Neural progenitor cell (in vitro differentiated cells): ENCODE data around the gene COP1. TPM values are rescaled to one million over a fixed set of nuclear protein-coding genes. Genes with fewer than 3 reads are reported as not detected.

Experiments
- DNase-seq: peaks from one replicate; pipeline ENCODE4 v3.0.0-alpha.2; 2016; ENCODE audit warnings: low spot score
- H2AFZ ChIP-seq: fragments of 200-600 bp; sonication (generic); replicated peaks from 2 replicates; pipeline ENCODE4 v1.6.1; 2016; ENCODE audit warnings: antibody characterized with exemption
- H3F3A ChIP-seq: fragments of 200-600 bp; sonication (generic); 2 replicates; pipeline ENCODE4 v1.6.1; 2016; ENCODE audit warnings: antibody characterized with exemption, low read depth
- H3K27ac ChIP-seq: fragments of 200-600 bp; sonication (generic); 2 replicates; pipeline ENCODE4 v1.5.1; 2016; ENCODE audit warnings: mild to moderate bottlenecking
- H3K27me3 ChIP-seq: fragments of 200-600 bp; sonication (generic); 2 replicates; pipeline ENCODE4 v1.6.1; 2016; ENCODE audit warnings: mild to moderate bottlenecking, moderate library complexity
- H3K36me3 ChIP-seq: fragments of 200-600 bp; sonication (generic); 2 replicates; pipeline ENCODE4 v1.5.1; 2016
- H3K4me1 ChIP-seq: fragments of 200-600 bp; sonication (generic); 2 replicates; pipeline ENCODE4 v1.6.1; 2016; ENCODE audit warnings: mixed run types
- H3K4me2 ChIP-seq: fragments of 200-600 bp; sonication (generic); 2 replicates; pipeline ENCODE4 v1.6.1; 2016
- H3K4me3 ChIP-seq: fragments of 200-600 bp; sonication (generic); 2 replicates; pipeline ENCODE4 v1.5.1; 2016
- H3K79me2 ChIP-seq: fragments of 200-600 bp; sonication (generic); 2 replicates; pipeline ENCODE4 v1.6.1; 2016; ENCODE audit warnings: low read depth
- H3K9ac ChIP-seq: fragments of 200-600 bp; sonication (generic); 2 replicates; pipeline ENCODE4 v1.6.1; 2016
- H3K9me3 ChIP-seq: fragments of 200-600 bp; sonication (generic); 2 replicates; pipeline ENCODE4 v1.5.1; 2016; ENCODE audit warnings: low read depth
- H4K20me1 ChIP-seq: fragments of 200-600 bp; sonication (generic); 2 replicates; pipeline ENCODE4 v1.6.1; 2016; ENCODE audit warnings: low read depth
- H3K27ac Mint-ChIP-seq: 3 replicates; pipeline ENCODE4 v1.8.0; 2021; ENCODE audit warnings: mixed read lengths
- H3K27me3 Mint-ChIP-seq: 2 replicates; pipeline ENCODE4 v1.8.0; 2022; ENCODE audit warnings: low read depth, mild to moderate bottlenecking, inconsistent platforms, moderate library complexity, mixed read lengths; ENCODE audit not compliant: insufficient read depth
- H3K36me3 Mint-ChIP-seq: 3 replicates; pipeline ENCODE4 v1.8.0; 2021; ENCODE audit warnings: mixed read lengths
- H3K4me1 Mint-ChIP-seq: 3 replicates; pipeline ENCODE4 v1.8.0; 2021; ENCODE audit warnings: mixed read lengths
- H3K4me3 Mint-ChIP-seq: 3 replicates; pipeline ENCODE4 v1.8.0; 2021; ENCODE audit warnings: mild to moderate bottlenecking, moderate library complexity, mixed read lengths
- H3K9me3 Mint-ChIP-seq: 3 replicates; pipeline ENCODE4 v1.8.0; 2020; ENCODE audit warnings: mixed read lengths
- EZH2 ChIP-seq: fragments of 200-600 bp; sonication (generic); IDR thresholded peaks from 2 replicates; pipeline ENCODE4 v1.6.1; 2017; ENCODE audit warnings: antibody characterized with exemption, mild to moderate bottlenecking, moderate library complexity
- EZH2phosphoT487 ChIP-seq: fragments of 200-600 bp; sonication (generic); IDR thresholded peaks from 2 replicates; pipeline ENCODE4 v1.6.1; 2017; ENCODE audit warnings: antibody characterized with exemption
- total RNA-seq: library from RNA; depleted of rRNA; stranded (reverse); fragments of >200 nt; gene quantifications from 2 replicates; pipeline ENCODE4 v1.2.3, GENCODE V29; 2015; ENCODE audit warnings: low replicate concordance
- TF ChIP-seq, protein P1 (sequence below): fragments of 200-600 bp; sonication (generic); IDR thresholded peaks from 2 replicates; pipeline ENCODE4 v1.5.1; 2017; ENCODE audit warnings: antibody characterized with exemption, mild to moderate bottlenecking

Gene COP1
- total RNA-seq, 1 donor from 2014 or later: 98.5 TPM

DNA sequence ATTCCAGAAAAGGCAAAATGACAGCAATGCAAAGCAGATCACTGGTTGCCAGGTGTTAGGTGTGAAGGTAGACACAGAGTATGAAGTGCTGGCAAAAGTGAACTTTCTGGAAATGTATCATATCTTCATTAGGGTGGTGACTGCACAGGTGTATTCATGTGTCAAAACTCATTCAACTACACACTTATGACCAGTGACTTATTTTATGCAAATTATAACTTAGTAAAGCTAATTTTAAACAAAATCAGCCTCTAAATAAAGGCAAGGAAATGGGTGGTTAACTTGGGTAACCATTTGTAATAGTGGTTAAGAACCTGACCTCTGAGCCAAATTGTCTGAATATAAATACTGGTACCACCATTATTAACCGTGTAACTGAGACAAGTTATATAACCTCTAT lies 7.4 kb downstream of the COP1 start:
- no peaks in the 10 kb centered on the region for H3K27me3 ChIP-seq
- no peaks in the 10 kb centered on the region for H3K9me3 ChIP-seq
- H3K9me3 Mint-ChIP-seq: peaks cover 39% of the 10 kb centered on the region
- TF ChIP-seq EZH2 (no peak), EZH2phosphoT487 (no peak)
- TF ChIP-seq, protein P1, sequence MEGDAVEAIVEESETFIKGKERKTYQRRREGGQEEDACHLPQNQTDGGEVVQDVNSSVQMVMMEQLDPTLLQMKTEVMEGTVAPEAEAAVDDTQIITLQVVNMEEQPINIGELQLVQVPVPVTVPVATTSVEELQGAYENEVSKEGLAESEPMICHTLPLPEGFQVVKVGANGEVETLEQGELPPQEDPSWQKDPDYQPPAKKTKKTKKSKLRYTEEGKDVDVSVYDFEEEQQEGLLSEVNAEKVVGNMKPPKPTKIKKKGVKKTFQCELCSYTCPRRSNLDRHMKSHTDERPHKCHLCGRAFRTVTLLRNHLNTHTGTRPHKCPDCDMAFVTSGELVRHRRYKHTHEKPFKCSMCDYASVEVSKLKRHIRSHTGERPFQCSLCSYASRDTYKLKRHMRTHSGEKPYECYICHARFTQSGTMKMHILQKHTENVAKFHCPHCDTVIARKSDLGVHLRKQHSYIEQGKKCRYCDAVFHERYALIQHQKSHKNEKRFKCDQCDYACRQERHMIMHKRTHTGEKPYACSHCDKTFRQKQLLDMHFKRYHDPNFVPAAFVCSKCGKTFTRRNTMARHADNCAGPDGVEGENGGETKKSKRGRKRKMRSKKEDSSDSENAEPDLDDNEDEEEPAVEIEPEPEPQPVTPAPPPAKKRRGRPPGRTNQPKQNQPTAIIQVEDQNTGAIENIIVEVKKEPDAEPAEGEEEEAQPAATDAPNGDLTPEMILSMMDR: no peak
- H3K79me2 ChIP-seq: peaks cover 100% of the 10 kb centered on the region
- no peaks in the 10 kb centered on the region for H3K27me3 Mint-ChIP-seq
- H4K20me1 ChIP-seq: peaks cover 44% of the 10 kb centered on the region
- H3K4me3 Mint-ChIP-seq: no peak overlapping the region
- H3K36me3 Mint-ChIP-seq: peaks cover 26% of the 10 kb centered on the region
- peaks cover 4% of the 10 kb centered on the region for H3K4me1 Mint-ChIP-seq
- H3K9ac ChIP-seq: no peak overlapping the region
- no peak for DNase-seq
- H3K27ac ChIP-seq: no peak overlapping the region
- no peak overlapping the region for H3K4me3 ChIP-seq
- H3K4me2 ChIP-seq: no peak overlapping the region
- H3F3A ChIP-seq: no peaks in the 10 kb centered on the region
- H3K4me1 ChIP-seq: peaks cover 2% of the 10 kb centered on the region
- H3K36me3 ChIP-seq: no peaks in the 10 kb centered on the region
- H2AFZ ChIP-seq: no peak overlapping the region
- no peak overlapping the region for H3K27ac Mint-ChIP-seq

DNA sequence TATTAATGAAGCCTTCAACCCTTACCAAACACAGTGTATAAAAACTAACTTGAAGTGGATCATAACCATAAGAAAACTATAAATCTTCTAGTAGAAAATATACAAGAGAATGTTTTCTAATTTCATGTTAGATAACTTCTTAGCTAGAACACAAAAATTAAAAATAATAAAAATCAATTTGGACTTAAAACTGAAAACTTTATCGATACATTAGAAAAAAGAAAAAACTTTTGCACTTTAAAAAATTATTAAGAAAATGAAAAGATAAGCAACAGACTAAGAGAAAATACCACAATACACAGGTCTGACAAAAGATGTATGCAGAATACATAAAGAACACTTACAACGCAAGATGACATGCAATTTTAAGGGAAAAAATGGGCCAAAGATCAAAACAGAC lies 8.7 kb downstream of the COP1 start:
- Histone ChIP-seq H3K9me3 (no peaks in the 10 kb centered on the region), H3K4me1 (no peaks in the 10 kb centered on the region), H3K4me2 (no peak overlapping the region), H3K9ac (no peak overlapping the region), H3K4me3 (no peak overlapping the region), H3K27ac (no peak overlapping the region), H3F3A (no peaks in the 10 kb centered on the region), H3K36me3 (no peaks in the 10 kb centered on the region), H2AFZ (no peak overlapping the region), H3K27me3 (no peaks in the 10 kb centered on the region), H4K20me1 (peaks cover 42% of the 10 kb centered on the region), H3K79me2 (peaks cover 100% of the 10 kb centered on the region)
- TF ChIP-seq EZH2phosphoT487 (no peak), EZH2 (no peak)
- TF ChIP-seq, protein P1: no peak
- no peak overlapping the region for H3K27ac Mint-ChIP-seq
- peaks cover 29% of the 10 kb centered on the region for H3K36me3 Mint-ChIP-seq
- no peak for DNase-seq
- H3K27me3 Mint-ChIP-seq: no peaks in the 10 kb centered on the region
- H3K9me3 Mint-ChIP-seq: peaks cover 44% of the 10 kb centered on the region
- H3K4me1 Mint-ChIP-seq: no peaks in the 10 kb centered on the region
- no peak overlapping the region for H3K4me3 Mint-ChIP-seq

DNA sequence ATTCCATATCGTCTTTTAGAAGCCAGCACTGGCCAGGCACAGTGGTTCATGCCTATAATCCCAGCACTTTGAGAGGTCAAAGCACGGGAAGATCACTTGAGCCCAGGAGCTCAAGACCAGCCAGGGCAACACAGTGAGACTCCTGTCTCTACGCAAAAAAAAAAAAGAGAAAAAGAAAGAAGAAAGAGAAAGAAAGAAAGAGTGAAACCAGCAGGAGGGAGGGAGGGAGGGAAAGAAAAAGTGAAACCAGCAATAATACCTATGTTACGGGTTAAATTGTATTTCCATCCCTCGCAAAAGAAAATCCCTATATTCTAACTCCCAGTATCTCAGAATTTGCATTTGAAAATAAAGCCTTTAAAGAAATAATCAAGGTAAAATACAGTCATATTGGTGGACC lies 10.4 kb downstream of the COP1 start:
- Histone ChIP-seq H4K20me1 (peaks cover 49% of the 10 kb centered on the region), H3K36me3 (no peaks in the 10 kb centered on the region), H3K27me3 (no peaks in the 10 kb centered on the region), H3K79me2 (peaks cover 100% of the 10 kb centered on the region), H3K9ac (no peak overlapping the region), H3K4me1 (no peaks in the 10 kb centered on the region), H3F3A (no peaks in the 10 kb centered on the region), H3K27ac (no peak overlapping the region), H2AFZ (no peak overlapping the region), H3K9me3 (no peaks in the 10 kb centered on the region), H3K4me2 (no peak overlapping the region), H3K4me3 (no peak overlapping the region)
- peaks cover 51% of the 10 kb centered on the region for H3K9me3 Mint-ChIP-seq
- TF ChIP-seq, protein P1: no peak
- TF ChIP-seq EZH2 (no peak), EZH2phosphoT487 (no peak)
- H3K27ac Mint-ChIP-seq: no peak overlapping the region
- H3K27me3 Mint-ChIP-seq: no peaks in the 10 kb centered on the region
- H3K4me3 Mint-ChIP-seq: no peak overlapping the region
- peaks cover 31% of the 10 kb centered on the region for H3K36me3 Mint-ChIP-seq
- H3K4me1 Mint-ChIP-seq: no peaks in the 10 kb centered on the region
- no peak for DNase-seq
